ENCODE measurements around the gene VSTM2B.

Gene VSTM2B

GRCh38 chr19:29491491-29491890 is 34.3 kb upstream of the VSTM2B start:
- Histone ChIP-seq H4K91ac (ENCODE audit: low read length) (no peak overlapping the region), H3K18ac (ENCODE audit: low read depth in 1 of 2, low read length in 2 of 2) (no peak overlapping the region), H4K8ac (ENCODE audit: low read length) (no peak overlapping the region), H3K27me3 (ENCODE audit: control insufficient read depth in 1 of 2, insufficient read depth in 1 of 2, low read length in 2 of 2) (peaks cover 0 to 24% of the 10 kb centered on the region in 2 experiments), H3K4me1 (ENCODE audit: control insufficient read depth, insufficient read depth, low read depth, low read length) (no peaks in the 10 kb centered on the region), H3K14ac (ENCODE audit: low read length in 2 of 2) (no peak overlapping the region), H2AFZ (ENCODE audit: low read depth, low read length) (no peak overlapping the region), H2BK15ac (ENCODE audit: low read depth, poor library complexity, severe bottlenecking) (no peak overlapping the region), H3K9ac (ENCODE audit: low read length) (no peak overlapping the region), H2BK5ac (ENCODE audit: low read depth, low read length, poor library complexity, severe bottlenecking) (no peak overlapping the region), H3K4me2 (ENCODE audit: low read length, poor library complexity, severe bottlenecking) (no peak overlapping the region), H3K4ac (ENCODE audit: low read depth in 1 of 2, low read length in 2 of 2) (no peak overlapping the region), H2AK5ac (ENCODE audit: low read length, severe bottlenecking) (no peak overlapping the region), H2BK120ac (ENCODE audit: low read depth, low read length) (no peak overlapping the region), H3K4me3 (ENCODE audit: insufficient read depth in 1 of 2, low read depth in 1 of 2, low read length in 2 of 2) (no peak overlapping the region), H3K36me3 (ENCODE audit: control insufficient read depth in 1 of 2, insufficient read depth in 2 of 2, low read depth in 1 of 2, low read length in 2 of 2) (no peaks in the 10 kb centered on the region), H2BK12ac (ENCODE audit: low read length in 2 of 2) (no peak overlapping the region), H3K79me1 (replicated peaks; ENCODE audit: low read length, poor library complexity, severe bottlenecking) (no peaks in the 10 kb centered on the region), H3K23ac (ENCODE audit: low read length in 2 of 2) (no peak overlapping the region), H3K9me3 (ENCODE audit: control insufficient read depth, low read length) (no peaks in the 10 kb centered on the region), H3K27ac (ENCODE audit: low read length, poor library complexity, severe bottlenecking) (no peak overlapping the region)
- DNase-seq, result no peak
- 71% methylated on average over 3 of the region's 3 CpGs for WGBS

- H3K9me3 ChIP-seq (ENCODE audit: control insufficient read depth, low read length), result no peaks in the 10 kb centered on the region
- H3K79me1 ChIP-seq (replicated peaks; ENCODE audit: low read length, poor library complexity, severe bottlenecking), result no peaks in the 10 kb centered on the region
- H2BK120ac ChIP-seq (ENCODE audit: low read depth, low read length), result no peak overlapping the region
- no peak overlapping the region for H2AK5ac ChIP-seq (ENCODE audit: low read length, severe bottlenecking)
- no peak overlapping the region for H2BK12ac ChIP-seq (ENCODE audit: low read length in 2 of 2)
- H3K23ac ChIP-seq (ENCODE audit: low read length in 2 of 2), result no peak overlapping the region
- H3K9ac ChIP-seq (ENCODE audit: low read length), result no peak overlapping the region
- H3K14ac ChIP-seq (ENCODE audit: low read length in 2 of 2), result no peak overlapping the region
- no peak overlapping the region for H4K91ac ChIP-seq (ENCODE audit: low read length)
- no peak overlapping the region for H4K8ac ChIP-seq (ENCODE audit: low read length)
- H2AFZ ChIP-seq (ENCODE audit: low read depth, low read length), result no peak overlapping the region
- H3K4me3 ChIP-seq (ENCODE audit: insufficient read depth in 1 of 2, low read depth in 1 of 2, low read length in 2 of 2), result no peak overlapping the region
- DNase-seq, result no peak
- H2BK5ac ChIP-seq (ENCODE audit: low read depth, low read length, poor library complexity, severe bottlenecking), result no peak overlapping the region
- no peaks in the 10 kb centered on the region for H3K4me1 ChIP-seq (ENCODE audit: control insufficient read depth, insufficient read depth, low read depth, low read length)
- H3K27me3 ChIP-seq (ENCODE audit: control insufficient read depth in 1 of 2, insufficient read depth in 1 of 2, low read length in 2 of 2), result peaks cover 0 to 24% of the 10 kb centered on the region in 2 experiments
- no peaks in the 10 kb centered on the region for H3K36me3 ChIP-seq (ENCODE audit: control insufficient read depth in 1 of 2, insufficient read depth in 2 of 2, low read depth in 1 of 2, low read length in 2 of 2)
- no peak overlapping the region for H3K4ac ChIP-seq (ENCODE audit: low read depth in 1 of 2, low read length in 2 of 2)
- WGBS, result 34% methylated on average over 4 of the region's 7 CpGs
- H2BK15ac ChIP-seq (ENCODE audit: low read depth, poor library complexity, severe bottlenecking), result no peak overlapping the region
- no peak overlapping the region for H3K18ac ChIP-seq (ENCODE audit: low read depth in 1 of 2, low read length in 2 of 2)
- H3K27ac ChIP-seq (ENCODE audit: low read length, poor library complexity, severe bottlenecking), result no peak overlapping the region
- H3K4me2 ChIP-seq (ENCODE audit: low read length, poor library complexity, severe bottlenecking), result no peak overlapping the region
Observed at GRCh38 chr19:29491995-29492577, 33.7 kb upstream of the VSTM2B start.

- Histone ChIP-seq H3K14ac (ENCODE audit: low read length in 2 of 2) (no peak overlapping the region), H2AK5ac (ENCODE audit: low read length, severe bottlenecking) (no peak overlapping the region), H3K4me3 (ENCODE audit: insufficient read depth in 1 of 2, low read depth in 1 of 2, low read length in 2 of 2) (no peak overlapping the region), H4K91ac (ENCODE audit: low read length) (no peak overlapping the region), H3K36me3 (ENCODE audit: control insufficient read depth in 1 of 2, insufficient read depth in 2 of 2, low read depth in 1 of 2, low read length in 2 of 2) (no peaks in the 10 kb centered on the region), H3K4me2 (ENCODE audit: low read length, poor library complexity, severe bottlenecking) (no peak overlapping the region), H3K9me3 (ENCODE audit: control insufficient read depth, low read length) (no peaks in the 10 kb centered on the region), H2BK15ac (ENCODE audit: low read depth, poor library complexity, severe bottlenecking) (no peak overlapping the region), H3K4me1 (ENCODE audit: control insufficient read depth, insufficient read depth, low read depth, low read length) (no peaks in the 10 kb centered on the region), H3K27ac (ENCODE audit: low read length, poor library complexity, severe bottlenecking) (no peak overlapping the region), H2AFZ (ENCODE audit: low read depth, low read length) (no peak overlapping the region), H3K9ac (ENCODE audit: low read length) (no peak overlapping the region), H3K4ac (ENCODE audit: low read depth in 1 of 2, low read length in 2 of 2) (no peak overlapping the region), H2BK5ac (ENCODE audit: low read depth, low read length, poor library complexity, severe bottlenecking) (no peak overlapping the region), H3K18ac (ENCODE audit: low read depth in 1 of 2, low read length in 2 of 2) (no peak overlapping the region), H4K8ac (ENCODE audit: low read length) (no peak overlapping the region), H2BK12ac (ENCODE audit: low read length in 2 of 2) (no peak overlapping the region), H3K27me3 (ENCODE audit: control insufficient read depth in 1 of 2, insufficient read depth in 1 of 2, low read length in 2 of 2) (peaks cover 0 to 24% of the 10 kb centered on the region in 2 experiments), H2BK120ac (ENCODE audit: low read depth, low read length) (no peak overlapping the region), H3K23ac (ENCODE audit: low read length in 2 of 2) (no peak overlapping the region), H3K79me1 (replicated peaks; ENCODE audit: low read length, poor library complexity, severe bottlenecking) (no peaks in the 10 kb centered on the region)
- WGBS, result 44% methylated on average over 7 of the region's 7 CpGs
- no peak for DNase-seq
Observed at GRCh38 chr19:29492769-29493168, 33.0 kb upstream of the VSTM2B start.

- no peak overlapping the region for H3K4me3 ChIP-seq (ENCODE audit: insufficient read depth in 1 of 2, low read depth in 1 of 2, low read length in 2 of 2)
- H3K14ac ChIP-seq (ENCODE audit: low read length in 2 of 2), result no peak overlapping the region
- H4K8ac ChIP-seq (ENCODE audit: low read length), result no peak overlapping the region
- H3K9me3 ChIP-seq (ENCODE audit: control insufficient read depth, low read length), result no peaks in the 10 kb centered on the region
- H3K4me1 ChIP-seq (ENCODE audit: control insufficient read depth, insufficient read depth, low read depth, low read length), result no peaks in the 10 kb centered on the region
- no peak overlapping the region for H3K23ac ChIP-seq (ENCODE audit: low read length in 2 of 2)
- H2BK5ac ChIP-seq (ENCODE audit: low read depth, low read length, poor library complexity, severe bottlenecking), result no peak overlapping the region
- H2BK15ac ChIP-seq (ENCODE audit: low read depth, poor library complexity, severe bottlenecking), result no peak overlapping the region
- H3K18ac ChIP-seq (ENCODE audit: low read depth in 1 of 2, low read length in 2 of 2), result no peak overlapping the region
- H3K27me3 ChIP-seq (ENCODE audit: control insufficient read depth in 1 of 2, insufficient read depth in 1 of 2, low read length in 2 of 2), result peaks cover 0 to 30% of the 10 kb centered on the region in 2 experiments
- no peak overlapping the region for H2BK120ac ChIP-seq (ENCODE audit: low read depth, low read length)
- H3K9ac ChIP-seq (ENCODE audit: low read length), result no peak overlapping the region
- WGBS, result 87% methylated on average over 4 of the region's 4 CpGs
- no peak overlapping the region for H2AK5ac ChIP-seq (ENCODE audit: low read length, severe bottlenecking)
- no peak overlapping the region for H3K4me2 ChIP-seq (ENCODE audit: low read length, poor library complexity, severe bottlenecking)
- H3K36me3 ChIP-seq (ENCODE audit: control insufficient read depth in 1 of 2, insufficient read depth in 2 of 2, low read depth in 1 of 2, low read length in 2 of 2), result no peaks in the 10 kb centered on the region
- no peaks in the 10 kb centered on the region for H3K79me1 ChIP-seq (replicated peaks; ENCODE audit: low read length, poor library complexity, severe bottlenecking)
- H2AFZ ChIP-seq (ENCODE audit: low read depth, low read length), result no peak overlapping the region
- no peak overlapping the region for H2BK12ac ChIP-seq (ENCODE audit: low read length in 2 of 2)
- no peak for DNase-seq
- no peak overlapping the region for H3K4ac ChIP-seq (ENCODE audit: low read depth in 1 of 2, low read length in 2 of 2)
- no peak overlapping the region for H4K91ac ChIP-seq (ENCODE audit: low read length)
- H3K27ac ChIP-seq (ENCODE audit: low read length, poor library complexity, severe bottlenecking), result no peak overlapping the region
Observed at GRCh38 chr19:29495091-29495490, 30.7 kb upstream of the VSTM2B start.
